Gastrocnemius medialis (tissue), 4 donors: Measurements from ENCODE around the gene NUDT7.

ENCODE experiments used
- CTCF ChIP-seq, 5 experiments: fragments of 450-650 bp in 3 of 5; fragments of 200-600 bp in 2 of 5; sonication (generic) in 2 of 5; IDR thresholded peaks in 4 of 5; conservative IDR thresholded peaks in 1 of 5; 1 replicate in 4 of 5; 2 replicates in 1 of 5; pipeline ENCODE4 v1.5.1; 2016 to 2019; ENCODE audit warnings: antibody characterized with exemption in 5 of 5, mild to moderate bottlenecking in 3 of 5, moderate library complexity in 3 of 5
- POLR2A ChIP-seq, 2 donors: fragments of 450-650 bp; IDR thresholded peaks; one replicate each; pipeline ENCODE4 v1.6.1; 2017; ENCODE audit warnings: antibody characterized with exemption in 2 of 2, mild to moderate bottlenecking in 2 of 2, moderate library complexity in 2 of 2

GRCh38 chr16:77715145-77715544, 7.2 kb upstream of the NUDT7 start:
- no peak for TF ChIP-seq CTCF (IDR thresholded peaks at IDR 0.05 in 4 of 5, conservative IDR thresholded peaks at IDR 0.05 in 1 of 5)
- no peak for TF ChIP-seq POLR2A (IDR thresholded peaks at IDR 0.05)
